Thyroid gland (tissue), 4 donors: ENCODE measurements around the gene TUBA1C.

Experiments
- CTCF ChIP-seq, 6 experiments: fragments of 200-600 bp in 3 of 6; fragments of 450-650 bp in 3 of 6; sonication (generic) in 3 of 6; IDR thresholded peaks; one replicate each; pipeline ENCODE4 v1.5.1; 2016 to 2019; ENCODE audit warnings: antibody characterized with exemption in 6 of 6, mild to moderate bottlenecking in 2 of 6, inconsistent platforms in 1 of 6, moderate library complexity in 1 of 6
- POLR2A ChIP-seq, 2 donors: fragments of 450-650 bp; IDR thresholded peaks; one replicate each; pipeline ENCODE4 v1.6.1; 2017; ENCODE audit warnings: antibody characterized with exemption in 2 of 2, mild to moderate bottlenecking in 2 of 2, moderate library complexity in 1 of 2

- TF ChIP-seq POLR2A (IDR thresholded peaks at IDR 0.05) (no peak), CTCF (IDR thresholded peaks at IDR 0.05) (no peak)
These were observed 43.9 kb upstream of the TUBA1C start for GRCh38 chr12:49220972-49221371.
